Activated CD8-positive, alpha-beta memory T cell treated with anti-CD3 and anti-CD28 coated beads, Interleukin-2, amount 50 U/mL, for 4 hours (primary cell): Measurements from ENCODE around the gene ZNF200.
A peak's percentile ranks its signal among the peaks of the same experiment; 100 is the strongest.
"Not testable (repeated sequence)": the region's sequence is repeated elsewhere in the genome, so short reads cannot be mapped to it uniquely, and the experiment has no call there.

ENCODE experiments used
- DNase-seq: peaks from one replicate; pipeline ENCODE4 v3.0.0-alpha.2; 2020

The ZNF200 gene

DNA sequence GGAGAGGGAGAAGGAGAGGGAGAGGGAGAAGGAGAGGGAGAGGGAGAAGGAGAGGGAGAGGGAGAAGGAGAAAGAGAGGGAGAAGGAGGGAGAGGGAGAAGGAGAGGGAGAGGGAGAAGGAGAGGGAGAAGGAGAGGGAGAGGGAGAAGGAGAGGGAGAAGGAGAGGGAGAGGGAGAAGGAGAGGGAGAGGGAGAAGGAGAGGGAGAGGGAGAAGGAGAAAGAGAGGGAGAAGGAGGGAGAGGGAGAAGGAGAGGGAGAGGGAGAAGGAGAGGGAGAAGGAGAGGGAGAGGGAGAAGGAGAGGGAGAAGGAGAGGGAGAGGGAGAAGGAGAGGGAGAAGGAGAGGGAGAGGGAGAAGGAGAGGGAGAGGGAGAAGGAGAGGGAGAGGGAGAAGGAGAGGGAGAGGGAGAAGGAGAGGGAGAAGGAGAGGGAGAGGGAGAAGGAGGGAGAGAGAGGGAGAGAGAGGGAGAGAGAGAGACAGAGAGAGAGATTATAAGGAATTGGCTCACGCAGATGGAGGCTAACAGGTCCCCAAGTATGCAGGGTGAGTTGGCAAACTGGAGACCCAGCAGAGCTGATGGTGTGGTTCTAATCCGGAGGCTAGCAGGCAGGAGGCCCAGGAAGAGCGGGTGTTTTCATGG is 37.1 kb downstream of the ZNF200 start:
- DNase-seq: not testable (repeated sequence)

DNA sequence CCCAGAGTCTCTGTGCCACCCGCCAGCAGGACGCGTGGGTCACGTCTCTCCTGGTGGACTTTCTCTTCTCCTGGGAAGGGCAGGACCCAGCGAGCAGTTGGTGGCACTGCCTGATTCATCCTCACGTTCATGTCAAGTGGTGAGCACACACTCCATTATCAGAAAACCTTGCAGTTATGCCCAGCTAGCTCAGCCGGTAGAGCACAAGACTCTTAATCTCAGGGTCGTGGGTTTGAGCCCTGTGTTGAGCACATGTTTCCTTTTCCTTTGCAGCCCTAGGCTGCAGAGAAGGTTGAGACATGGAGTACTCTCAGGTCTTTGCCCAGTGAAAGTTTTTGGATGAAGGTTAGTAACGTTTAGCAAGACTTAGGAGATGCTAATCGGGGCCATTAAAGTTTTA is 39.0 kb downstream of the ZNF200 start:
- no peak for DNase-seq

DNA sequence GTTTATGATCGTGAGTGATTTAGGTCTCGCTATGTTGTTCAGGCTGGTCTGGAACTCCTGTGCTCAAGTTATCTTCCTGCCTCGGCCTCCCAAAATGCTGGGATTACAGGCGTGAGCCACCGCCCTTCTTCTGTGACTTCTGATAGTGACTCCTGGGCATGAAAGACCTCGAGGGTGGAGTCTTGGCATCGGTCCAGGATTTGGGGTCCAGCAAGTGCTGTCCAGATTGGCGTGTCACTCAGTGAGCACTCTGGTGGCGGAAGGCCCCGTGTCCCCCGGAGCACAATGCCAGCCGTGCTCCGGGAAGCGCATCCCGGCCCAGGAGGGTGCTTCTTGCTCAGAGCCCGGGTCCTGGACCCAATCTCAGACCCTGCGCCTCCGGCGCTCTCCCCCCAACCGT is 40.2 kb downstream of the ZNF200 start:
- no peak for DNase-seq

DNA sequence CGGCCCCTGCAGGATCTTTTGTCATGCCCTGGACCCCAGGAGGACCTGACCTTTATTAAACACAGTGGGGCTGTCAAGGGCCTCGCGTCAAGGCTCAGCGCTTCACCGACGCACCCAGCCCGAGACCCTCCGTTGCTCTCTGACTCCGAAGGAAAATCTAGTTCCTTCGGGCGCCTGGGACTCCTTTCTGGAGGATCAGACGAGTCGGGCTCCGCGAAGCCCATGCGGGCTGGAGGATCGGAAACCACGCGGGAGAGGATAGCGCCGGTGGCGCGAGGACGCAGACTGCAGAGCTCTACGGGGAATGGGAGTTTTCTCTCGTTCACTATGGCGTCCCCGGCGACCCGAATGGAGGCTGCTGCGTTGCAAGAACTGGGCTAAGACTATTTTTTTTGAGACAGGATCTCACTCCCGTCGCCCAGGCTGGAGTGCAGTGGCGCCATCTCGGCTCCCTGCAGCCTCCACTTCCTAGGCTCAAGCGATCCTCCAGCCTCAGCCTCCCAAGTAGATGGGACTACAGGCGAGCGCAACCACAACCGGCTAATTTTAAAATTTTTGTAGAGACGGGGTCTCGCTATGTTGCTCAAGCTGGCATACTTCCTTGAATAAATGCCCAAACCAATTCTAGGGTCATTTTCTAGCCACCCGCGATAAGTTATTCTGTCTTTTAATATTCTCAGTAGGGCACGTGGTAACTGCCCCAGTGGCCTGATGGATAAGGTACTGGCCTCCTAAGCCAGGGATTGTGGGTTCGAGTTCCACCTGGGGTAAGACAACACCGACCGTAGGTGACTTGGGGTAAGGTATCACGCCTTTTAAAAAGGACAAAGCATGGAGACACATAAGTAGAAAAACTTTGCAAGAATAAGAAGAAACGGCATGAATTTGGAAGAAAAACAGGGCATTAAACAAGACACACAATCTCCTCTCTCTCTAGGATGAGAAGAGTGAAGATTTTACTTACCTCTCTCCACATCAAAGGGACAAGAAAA is 41.4 kb downstream of the ZNF200 start:
- no peak for DNase-seq

DNA sequence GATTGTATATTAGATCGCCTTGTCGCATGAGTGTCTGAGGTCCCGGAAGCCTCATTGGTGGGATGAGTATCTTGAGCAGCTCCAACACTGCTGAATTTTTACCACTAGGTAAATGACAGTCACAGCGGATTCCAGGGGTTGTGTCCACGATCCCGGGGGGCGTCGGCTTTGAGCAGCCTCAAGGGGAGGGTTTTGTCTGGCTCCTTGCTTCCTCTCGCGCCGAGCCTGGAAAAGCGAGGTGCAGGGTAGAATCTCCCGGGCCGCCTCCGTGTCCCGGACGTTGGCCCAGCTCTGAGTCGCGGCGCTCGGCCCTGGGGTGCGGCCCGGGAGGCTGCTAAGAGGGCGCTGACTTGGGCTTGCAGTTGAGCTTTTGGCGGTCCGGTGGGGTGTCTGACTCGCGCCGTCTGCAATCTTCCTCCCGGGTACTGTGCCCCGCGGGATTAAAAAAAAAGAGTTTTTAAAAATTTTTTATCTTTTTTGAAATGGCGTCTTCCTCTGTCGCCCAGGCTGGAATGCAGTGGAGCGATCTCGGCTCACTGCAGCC is 42.4 kb downstream of the ZNF200 start:
- DNase-seq: no peak

DNA sequence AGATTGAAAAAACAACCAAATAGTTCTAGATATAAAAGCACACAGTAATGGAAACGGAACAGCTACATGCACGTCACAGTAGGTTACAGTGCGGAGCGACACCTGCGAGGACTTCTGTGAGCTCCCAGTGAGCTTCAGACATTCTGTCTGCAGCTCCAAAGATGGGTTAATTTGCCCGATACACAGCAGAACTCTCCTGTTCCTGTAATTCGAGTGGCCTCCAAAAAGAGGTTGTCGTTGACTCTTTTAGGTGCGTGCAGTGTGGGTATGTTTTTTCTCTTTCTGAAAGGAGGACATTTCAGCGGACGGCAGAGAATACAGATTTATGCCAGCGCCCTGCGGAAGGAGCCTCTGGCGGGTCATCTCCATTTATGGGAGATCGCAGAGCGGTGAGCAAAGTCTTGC is 44.0 kb downstream of the ZNF200 start:
- DNase-seq: no peak

DNA sequence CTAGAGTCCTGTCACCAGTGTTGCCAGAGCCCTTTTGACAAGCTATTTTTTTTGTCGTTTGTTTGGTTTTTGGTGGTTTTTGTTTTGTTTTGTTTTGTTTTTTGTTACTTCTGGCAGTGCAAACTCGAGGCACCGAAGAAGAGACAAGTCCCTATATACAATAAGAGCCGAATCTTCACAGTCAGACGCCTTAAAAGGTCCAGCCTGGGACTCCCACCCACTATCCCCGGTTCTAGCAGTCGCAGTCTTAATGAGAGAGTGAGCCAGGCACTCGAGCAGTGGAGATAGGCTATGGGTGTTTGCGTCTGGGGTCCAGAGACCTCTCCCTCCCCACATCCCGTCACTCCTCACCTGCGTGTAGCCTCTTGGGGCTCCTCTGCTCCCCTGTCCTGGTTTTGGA is 45.1 kb downstream of the ZNF200 start:
- DNase-seq: no peak

DNA sequence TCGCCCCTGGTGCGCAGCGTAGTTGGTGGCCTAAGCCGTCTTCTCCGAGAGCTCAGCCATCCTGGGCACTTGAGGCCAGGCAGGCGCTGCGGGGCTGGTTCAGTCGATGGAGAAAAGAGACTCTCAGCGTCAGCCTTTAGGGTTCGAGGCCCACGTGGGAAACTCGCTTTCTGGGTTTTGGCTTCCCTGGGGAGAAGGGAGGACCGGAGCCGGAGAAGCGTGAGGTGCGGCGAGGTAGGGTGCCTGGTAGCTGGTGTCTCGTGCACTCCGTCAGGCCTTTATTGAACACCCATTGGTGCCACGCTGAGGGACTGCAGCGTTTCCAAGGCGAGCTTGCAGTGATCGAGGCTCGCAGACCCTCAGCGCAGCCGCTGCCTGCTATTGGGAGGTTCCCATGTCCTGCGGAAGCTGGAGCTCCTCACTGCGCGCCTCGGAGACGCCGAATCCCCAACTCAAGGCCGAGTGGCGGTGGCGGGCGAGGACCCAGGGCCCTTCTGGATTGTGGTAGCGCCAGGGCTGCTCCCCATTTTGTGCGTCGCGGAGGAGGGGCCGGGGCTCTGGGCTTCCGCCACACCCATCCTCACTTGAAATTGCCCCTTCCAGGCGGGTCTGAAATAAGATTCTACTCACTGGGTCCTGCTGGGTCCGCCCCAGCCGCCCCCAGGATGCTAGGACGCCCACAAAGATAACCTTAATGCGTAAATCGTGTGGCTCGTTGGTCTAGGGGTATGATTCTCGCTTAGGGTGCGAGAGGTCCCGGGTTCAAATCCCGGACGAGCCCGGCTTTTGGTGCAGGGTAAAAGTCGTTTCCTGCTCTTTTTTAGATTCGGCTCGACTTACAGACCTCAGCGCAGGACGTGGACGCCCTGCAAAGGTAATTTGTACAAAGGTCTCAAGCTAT is 45.8 kb downstream of the ZNF200 start:
- no peak for DNase-seq

DNA sequence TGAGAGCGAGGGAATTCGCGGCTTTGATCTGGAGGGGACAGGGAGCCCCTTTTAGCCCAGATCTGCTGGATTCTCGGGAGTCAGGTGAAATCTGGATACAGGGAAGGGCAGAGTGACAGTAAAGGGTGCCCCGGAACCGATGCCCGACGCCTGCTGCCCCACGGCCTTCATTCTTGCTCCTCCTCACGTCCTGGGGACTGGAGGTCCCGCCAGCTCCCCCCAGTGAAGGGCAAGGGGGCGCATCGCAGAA is 46.4 kb downstream of the ZNF200 start:
- no peak for DNase-seq

DNA sequence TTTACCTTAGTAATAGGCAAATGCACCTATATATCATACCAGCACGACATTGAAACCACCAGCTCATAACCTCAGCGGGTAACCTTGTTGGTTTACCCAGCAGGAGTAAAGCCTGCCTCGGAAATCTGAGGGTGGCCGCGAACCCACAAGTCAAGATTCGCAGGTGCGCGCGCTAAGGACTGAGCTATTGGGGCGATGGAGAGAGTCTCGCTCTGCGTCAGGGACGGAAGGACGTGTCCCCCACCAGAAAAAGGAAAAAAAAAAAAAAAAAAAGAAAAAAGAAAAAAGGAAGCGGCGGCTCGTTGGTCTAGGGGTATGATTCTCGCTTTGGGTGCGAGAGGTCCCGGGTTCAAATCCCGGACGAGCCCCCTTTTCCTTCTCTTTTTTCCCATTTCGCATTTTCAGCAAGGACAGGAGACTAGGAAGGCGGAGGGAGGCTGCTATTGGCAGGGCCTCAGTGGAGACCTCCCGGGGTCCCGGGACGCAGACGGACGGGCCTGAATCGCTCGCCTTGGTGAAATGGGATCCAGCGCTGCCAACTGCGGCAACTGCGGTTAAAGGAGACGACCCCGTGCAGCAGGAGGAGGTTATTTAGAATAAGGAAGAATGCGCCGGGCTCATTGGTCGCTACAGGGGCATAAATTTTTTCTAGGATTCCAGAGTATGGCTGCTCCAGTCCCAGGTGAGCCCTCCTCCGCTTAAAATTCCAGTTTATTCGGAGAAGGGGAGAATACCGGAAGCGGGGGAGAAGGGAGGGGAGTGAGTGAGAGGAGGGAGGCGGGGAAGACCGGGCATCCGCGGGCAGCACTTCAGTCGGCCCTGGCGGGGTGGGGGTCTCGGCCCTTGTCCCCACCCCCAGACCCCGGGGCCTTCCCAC is 46.9 kb downstream of the ZNF200 start, which contains the start of gene OR1F1:
TSS of gene OR1F1 (plus strand) at position 407 of the 877 bp plus-strand sequence.
- peak; percentile 47 for DNase-seq

DNA sequence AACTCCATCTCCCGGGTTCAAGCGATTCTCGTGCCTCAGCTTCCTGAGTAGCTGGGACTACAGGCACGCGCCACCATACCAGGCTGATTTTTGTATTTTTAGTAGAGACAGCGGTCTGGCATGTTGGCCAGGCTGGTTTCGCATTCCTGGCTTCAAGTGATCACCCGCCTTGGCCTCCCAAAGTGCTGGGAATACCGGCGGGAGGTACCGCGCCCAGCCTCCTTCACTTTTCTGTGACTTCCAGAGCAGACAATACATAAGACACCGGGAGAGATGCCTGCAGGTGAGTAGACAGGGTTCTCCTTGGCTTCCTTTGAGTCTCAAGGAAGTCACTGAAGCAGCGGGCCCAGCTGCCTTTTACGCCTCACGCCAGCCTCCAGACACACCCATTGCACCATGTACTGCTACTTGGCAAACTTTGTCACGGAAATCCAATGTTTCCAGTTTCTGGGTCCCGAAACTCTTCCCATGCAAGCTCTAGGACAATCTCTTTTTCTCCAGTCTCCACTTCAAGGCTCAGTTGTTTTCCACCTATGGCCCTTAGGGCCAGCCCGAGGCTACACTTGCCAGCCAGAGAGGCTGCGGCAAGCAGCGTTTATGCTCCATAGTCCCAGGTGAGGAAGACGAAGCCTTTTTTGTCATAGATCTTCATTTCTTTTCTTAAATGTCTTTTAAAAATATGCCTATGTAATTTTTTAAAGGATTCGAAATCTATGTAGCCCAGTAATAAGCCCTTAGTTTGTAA is 47.8 kb downstream of the ZNF200 start:
- no peak for DNase-seq

DNA sequence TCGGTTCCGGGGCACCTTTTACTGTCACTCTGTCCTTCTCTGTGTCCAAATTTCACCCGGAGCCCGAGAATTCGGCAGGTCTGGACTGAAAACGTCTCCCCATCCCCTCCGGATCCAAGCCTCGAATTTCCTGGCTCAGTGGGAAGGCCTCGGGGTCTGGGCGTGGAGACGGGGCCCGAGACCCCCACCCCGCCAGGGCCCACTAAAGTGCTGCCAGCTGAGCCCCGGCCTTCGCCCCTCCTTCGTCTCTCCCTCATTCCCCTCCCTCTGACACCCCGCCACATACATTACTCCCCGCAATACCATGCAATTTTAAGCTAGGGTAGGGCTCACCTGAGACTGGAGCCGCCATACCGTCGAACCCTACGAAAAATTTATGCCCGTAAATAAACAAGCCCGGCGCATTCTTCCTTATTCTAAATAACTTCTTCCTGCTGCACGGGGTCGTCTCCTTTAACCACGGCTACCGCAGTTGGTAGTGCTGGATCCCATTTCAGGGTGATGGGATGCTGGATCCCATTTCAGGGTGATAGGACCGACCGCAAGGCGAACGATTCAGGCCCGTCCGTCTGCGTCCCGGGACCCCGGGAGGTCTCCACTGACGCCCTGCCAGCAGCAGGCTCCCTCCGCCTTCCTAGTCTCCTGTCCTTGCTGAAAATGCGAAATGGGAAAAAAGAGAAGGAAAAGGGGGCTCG is 51.4 kb downstream of the ZNF200 start:
- DNase-seq: no peak

DNA sequence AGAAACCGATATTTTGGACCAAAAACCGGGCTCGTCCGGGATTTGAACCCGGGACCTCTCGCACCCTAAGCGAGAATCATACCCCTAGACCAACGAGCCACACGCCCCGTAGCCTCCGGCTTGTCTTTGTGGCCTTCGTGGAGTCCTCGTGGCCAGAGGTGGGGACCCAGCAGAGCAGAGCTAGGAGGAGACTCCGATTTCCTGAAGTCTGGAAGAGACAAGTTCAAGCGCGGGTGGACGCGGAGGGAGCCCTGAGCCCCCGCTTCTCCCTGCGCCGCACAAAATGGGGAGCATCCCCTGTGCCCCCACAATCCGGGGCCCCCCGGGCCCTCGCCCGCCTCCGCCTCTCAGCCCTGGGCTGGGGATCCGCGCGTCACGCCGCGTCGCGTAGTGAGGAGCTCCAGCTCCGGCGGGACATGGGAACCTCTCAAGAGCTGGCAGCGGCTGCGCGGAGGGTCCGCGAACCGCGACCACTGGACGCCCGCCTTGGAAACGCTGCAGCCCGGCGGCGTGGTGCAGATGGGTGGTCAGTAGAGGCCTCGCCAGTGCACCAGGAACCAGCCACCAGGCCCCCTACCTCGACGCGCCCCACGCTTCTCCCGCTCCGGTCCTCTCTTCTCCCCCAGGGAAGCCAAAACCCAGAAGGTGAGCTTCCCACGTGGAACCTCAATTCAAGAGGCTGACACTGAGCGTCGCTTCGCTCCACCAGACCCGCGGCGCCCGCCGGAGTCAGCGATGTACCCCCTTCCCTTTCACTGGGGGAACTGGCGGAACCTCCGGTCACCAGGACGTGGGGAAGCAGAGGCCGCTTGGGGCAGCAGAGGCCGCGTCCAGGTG is 52.1 kb downstream of the ZNF200 start:
- peak; percentile 38 for DNase-seq

DNA sequence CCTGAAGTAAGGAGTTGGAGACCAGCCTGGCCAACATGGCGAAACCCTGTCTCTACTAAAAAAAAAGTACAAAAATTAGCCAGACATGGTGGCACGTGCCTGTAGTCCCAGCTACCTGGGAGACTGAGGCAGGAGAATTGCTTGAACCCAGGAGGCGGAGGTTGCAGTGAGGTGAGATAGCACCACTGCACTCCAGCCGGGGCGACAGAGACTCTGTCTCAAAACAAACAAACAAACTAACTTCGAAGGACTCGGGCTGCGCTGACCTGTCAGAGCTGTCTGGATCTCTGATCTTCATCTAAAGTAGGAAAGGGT is 52.7 kb downstream of the ZNF200 start:
- not testable (repeated sequence) for DNase-seq

DNA sequence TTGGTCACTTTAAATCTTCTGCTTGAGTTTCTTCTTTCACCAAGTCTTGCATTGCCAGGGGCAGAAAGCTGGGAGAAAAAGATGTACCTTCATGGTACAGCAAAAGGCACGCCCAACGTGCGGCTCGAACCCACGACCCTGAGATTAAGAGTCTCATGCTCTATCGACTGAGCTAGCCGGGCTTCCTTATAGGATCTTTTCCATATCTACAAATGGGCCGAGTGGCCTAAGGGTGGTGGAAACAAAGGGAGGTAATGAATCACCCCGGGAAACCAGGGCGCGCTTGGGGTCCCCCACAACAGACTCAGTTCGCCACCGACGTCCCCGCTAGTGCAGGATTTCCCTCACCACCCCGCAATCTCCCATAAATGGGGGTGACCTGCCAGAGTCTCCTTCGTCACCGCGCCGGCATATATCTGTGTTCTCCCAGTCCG is 54.5 kb downstream of the ZNF200 start:
- no peak for DNase-seq

DNA sequence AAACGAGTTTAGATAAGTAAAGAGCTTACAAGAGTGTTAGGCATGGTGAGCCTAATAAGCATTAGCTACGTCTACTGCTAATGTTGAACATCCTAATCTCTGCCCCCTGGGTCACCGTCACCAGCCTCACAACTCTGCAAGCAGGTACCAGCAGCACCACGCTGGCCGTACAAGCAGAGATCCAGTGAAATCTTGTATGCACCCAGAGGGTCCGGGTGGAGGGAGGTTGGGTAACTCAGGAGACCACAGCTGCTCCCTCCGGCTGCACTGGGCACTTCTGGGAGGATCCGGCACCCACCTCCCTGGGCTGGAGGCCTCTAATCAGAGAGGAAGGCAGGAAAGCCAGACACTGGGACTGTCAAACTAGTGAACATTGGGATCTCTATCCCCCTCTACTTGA is 55.3 kb downstream of the ZNF200 start:
- DNase-seq: no peak

DNA sequence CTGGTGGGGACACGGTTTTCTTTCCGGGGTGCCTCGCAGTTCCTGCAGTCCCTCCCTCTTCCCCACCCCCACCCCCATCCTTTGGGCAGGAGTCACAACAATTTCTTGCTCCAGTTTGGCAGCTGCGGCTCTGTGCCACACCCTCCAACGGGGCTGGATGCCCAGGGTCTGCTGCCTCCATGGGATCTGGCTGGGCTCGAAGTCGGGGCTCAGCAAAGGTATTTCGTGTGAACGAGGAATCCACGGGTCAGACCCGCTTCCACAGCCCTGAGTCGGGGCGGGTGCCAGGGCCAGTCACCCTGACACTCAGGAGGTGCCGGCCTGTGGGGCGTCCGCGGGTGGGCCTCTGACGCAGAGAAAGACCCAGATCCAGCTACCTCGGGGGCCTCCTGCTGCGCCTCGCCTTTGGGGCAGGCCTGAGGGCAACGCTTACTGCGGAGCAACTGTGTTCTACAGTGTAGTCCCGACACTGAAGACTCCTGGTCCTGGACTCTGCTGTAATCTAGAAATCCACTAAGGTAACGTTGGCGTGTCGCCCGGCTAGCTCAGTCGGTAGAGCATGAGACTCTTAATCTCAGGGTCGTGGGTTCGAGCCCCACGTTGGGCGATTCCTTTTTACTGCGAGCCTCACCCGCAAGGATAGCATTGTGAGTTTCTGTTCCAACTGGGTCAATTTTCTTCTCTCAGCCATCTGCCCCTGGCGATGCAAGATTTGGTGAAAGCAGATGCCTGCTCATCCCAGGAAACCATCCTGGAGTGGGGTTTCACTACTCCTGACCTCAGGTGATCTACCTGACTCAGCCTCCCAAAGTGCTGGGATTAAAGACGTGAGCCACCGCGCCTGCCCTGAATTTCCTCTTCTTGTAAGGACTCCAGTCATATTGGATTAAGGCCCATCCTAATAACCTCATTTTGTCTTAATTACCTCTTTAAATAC is 59.5 kb downstream of the ZNF200 start:
- DNase-seq: no peak

DNA sequence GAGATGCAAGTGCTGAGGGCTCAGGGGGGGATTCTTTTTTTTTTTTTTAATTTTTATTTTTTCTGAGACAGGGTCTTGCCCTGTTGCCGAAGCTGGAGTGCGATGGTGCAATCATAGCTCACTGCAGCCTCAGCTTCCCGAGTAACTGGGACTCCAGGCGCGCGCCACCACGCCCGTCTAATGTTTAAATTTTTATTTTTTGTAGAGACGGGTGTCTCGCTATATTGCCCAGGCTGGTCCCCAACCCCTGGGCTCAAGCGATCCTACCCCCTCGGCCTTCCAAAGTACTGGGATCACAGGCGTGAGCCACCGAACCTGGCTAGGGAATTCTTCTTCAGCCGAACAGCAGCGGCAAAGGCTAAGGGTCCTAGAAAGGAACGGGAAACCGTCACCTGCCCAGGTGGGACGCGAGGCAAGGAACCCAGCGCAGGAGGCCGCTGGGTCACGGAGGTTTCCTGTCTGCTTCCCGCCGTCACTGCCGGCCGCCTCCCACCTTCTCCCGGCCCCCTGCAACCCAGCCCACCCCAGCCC is 60.3 kb downstream of the ZNF200 start:
- no peak for DNase-seq
